Mucosa of stomach (tissue), 1 donor: Measurements from ENCODE around the gene PDE1C.

Source experiments
- H3K27me3 ChIP-seq: one replicate; pipeline ENCODE4 v1.7.0; 2013; ENCODE audit warnings: mild to moderate bottlenecking, low read length; ENCODE audit not compliant: control insufficient read depth, insufficient read depth
- H3K36me3 ChIP-seq: one replicate; pipeline ENCODE4 v1.7.0; 2013; ENCODE audit warnings: low read length; ENCODE audit not compliant: control insufficient read depth, insufficient read depth
- H3K4me1 ChIP-seq: one replicate; pipeline ENCODE4 v1.7.0; 2013; ENCODE audit warnings: mild to moderate bottlenecking, low read length; ENCODE audit not compliant: control insufficient read depth, insufficient read depth
- H3K4me3 ChIP-seq: one replicate; pipeline ENCODE4 v1.7.0; 2013; ENCODE audit warnings: low read length
- H3K9ac ChIP-seq: one replicate; pipeline ENCODE4 v1.7.0; 2013; ENCODE audit warnings: mild to moderate bottlenecking, low read length, moderate library complexity
- H3K9me3 ChIP-seq: one replicate; pipeline ENCODE4 v1.7.0; 2013; ENCODE audit warnings: mild to moderate bottlenecking, low read length, moderate library complexity; ENCODE audit not compliant: control insufficient read depth
- donor health status: Pancreatic carcinoma.

Gene PDE1C

GRCh38 chr7:31734456-31734855 is 335.8 kb downstream of the PDE1C start:
- Histone ChIP-seq H3K36me3 (no peaks in the 10 kb centered on the region), H3K27me3 (no peaks in the 10 kb centered on the region), H3K4me3 (no peak overlapping the region), H3K4me1 (no peaks in the 10 kb centered on the region), H3K9me3 (no peaks in the 10 kb centered on the region), H3K9ac (no peak overlapping the region)

GRCh38 chr7:31729195-31729804 is 340.9 kb downstream of the PDE1C start:
- Histone ChIP-seq H3K27me3 (no peaks in the 10 kb centered on the region), H3K4me3 (no peak overlapping the region), H3K9ac (no peak overlapping the region), H3K4me1 (no peaks in the 10 kb centered on the region), H3K9me3 (no peaks in the 10 kb centered on the region), H3K36me3 (no peaks in the 10 kb centered on the region)

- H3K9me3 ChIP-seq, result no peaks in the 10 kb centered on the region
- H3K36me3 ChIP-seq, result no peaks in the 10 kb centered on the region
- H3K27me3 ChIP-seq, result no peaks in the 10 kb centered on the region
- no peak overlapping the region for H3K4me3 ChIP-seq
- H3K4me1 ChIP-seq, result no peaks in the 10 kb centered on the region
- no peak overlapping the region for H3K9ac ChIP-seq
Observed at GRCh38 chr7:31724696-31725095, 345.5 kb downstream of the PDE1C start.

- no peaks in the 10 kb centered on the region for H3K27me3 ChIP-seq
- no peaks in the 10 kb centered on the region for H3K36me3 ChIP-seq
- no peaks in the 10 kb centered on the region for H3K4me1 ChIP-seq
- H3K9ac ChIP-seq, result no peak overlapping the region
- no peak overlapping the region for H3K4me3 ChIP-seq
- no peaks in the 10 kb centered on the region for H3K9me3 ChIP-seq
Observed at GRCh38 chr7:31720366-31720765, 349.8 kb downstream of the PDE1C start.

DNA sequence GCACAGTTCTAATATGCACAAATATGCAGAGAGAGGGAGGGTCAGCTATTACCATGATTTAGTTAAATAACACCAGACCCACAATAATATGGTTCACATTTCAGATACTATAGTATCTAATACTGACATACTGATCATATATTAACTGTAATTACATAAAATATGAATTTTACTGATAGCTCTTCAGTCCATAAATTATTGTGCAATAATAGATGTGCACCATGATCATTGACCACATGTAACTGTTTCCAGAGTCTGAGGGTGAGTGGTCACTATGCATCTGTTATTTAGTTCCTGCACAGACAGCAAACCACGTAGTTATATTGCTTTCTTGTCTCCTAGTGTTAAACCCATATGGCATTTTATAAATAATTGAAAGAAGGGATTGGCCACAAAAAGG is 353.9 kb downstream of the PDE1C start:
- H3K4me1 ChIP-seq, result no peaks in the 10 kb centered on the region
- no peak overlapping the region for H3K9ac ChIP-seq
- no peaks in the 10 kb centered on the region for H3K36me3 ChIP-seq
- H3K9me3 ChIP-seq, result no peaks in the 10 kb centered on the region
- no peaks in the 10 kb centered on the region for H3K27me3 ChIP-seq
- H3K4me3 ChIP-seq, result no peak overlapping the region

- Histone ChIP-seq H3K9ac (no peak overlapping the region), H3K27me3 (no peaks in the 10 kb centered on the region), H3K36me3 (no peaks in the 10 kb centered on the region), H3K4me1 (no peaks in the 10 kb centered on the region), H3K9me3 (no peaks in the 10 kb centered on the region), H3K4me3 (no peak overlapping the region)
Observed at GRCh38 chr7:31710171-31710570, 360.0 kb downstream of the PDE1C start.

DNA sequence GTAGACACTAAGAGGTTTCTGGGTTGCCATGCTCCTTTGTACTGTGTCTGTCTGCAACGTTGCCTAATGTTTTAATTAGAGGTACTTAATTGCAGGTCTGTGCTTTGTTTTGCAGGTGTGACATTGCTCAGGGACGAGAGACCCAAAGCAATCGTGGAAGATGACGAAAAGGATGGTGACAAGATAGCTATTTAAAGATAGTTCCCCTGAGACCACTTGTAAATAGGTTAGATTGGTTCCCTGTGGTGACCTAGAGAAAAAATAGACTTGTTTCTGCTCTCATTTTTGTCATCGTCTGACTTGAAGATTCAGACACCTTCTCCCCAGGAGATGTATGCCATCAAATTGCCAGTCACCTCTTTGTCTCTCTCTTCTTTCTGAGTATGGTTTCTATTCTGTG is 363.1 kb downstream of the PDE1C start:
- no peaks in the 10 kb centered on the region for H3K36me3 ChIP-seq
- no peaks in the 10 kb centered on the region for H3K9me3 ChIP-seq
- H3K4me1 ChIP-seq, result no peaks in the 10 kb centered on the region
- no peak overlapping the region for H3K4me3 ChIP-seq
- H3K27me3 ChIP-seq, result no peaks in the 10 kb centered on the region
- H3K9ac ChIP-seq, result no peak overlapping the region

DNA sequence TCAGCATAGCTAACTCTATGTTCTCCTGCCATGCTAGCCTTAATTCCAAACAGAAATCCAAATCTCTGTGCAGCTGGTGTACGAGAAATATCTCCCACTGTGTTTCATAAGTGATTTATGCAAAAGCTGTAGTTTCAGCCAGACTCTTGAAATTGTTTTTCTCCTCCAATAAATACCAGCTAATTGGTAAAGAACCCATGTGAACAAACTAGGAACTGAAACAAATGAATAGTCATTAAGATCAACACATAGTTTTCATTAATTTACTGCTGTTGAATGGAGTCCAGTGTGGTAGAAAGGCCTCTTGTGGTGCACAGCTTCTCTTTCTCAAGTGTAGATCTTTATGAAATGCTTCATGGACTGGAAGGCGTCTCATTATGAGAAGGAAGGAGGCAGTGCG is 364.8 kb downstream of the PDE1C start:
- H3K36me3 ChIP-seq, result no peaks in the 10 kb centered on the region
- no peaks in the 10 kb centered on the region for H3K27me3 ChIP-seq
- H3K4me3 ChIP-seq, result no peak overlapping the region
- no peaks in the 10 kb centered on the region for H3K4me1 ChIP-seq
- no peaks in the 10 kb centered on the region for H3K9me3 ChIP-seq
- H3K9ac ChIP-seq, result no peak overlapping the region

DNA sequence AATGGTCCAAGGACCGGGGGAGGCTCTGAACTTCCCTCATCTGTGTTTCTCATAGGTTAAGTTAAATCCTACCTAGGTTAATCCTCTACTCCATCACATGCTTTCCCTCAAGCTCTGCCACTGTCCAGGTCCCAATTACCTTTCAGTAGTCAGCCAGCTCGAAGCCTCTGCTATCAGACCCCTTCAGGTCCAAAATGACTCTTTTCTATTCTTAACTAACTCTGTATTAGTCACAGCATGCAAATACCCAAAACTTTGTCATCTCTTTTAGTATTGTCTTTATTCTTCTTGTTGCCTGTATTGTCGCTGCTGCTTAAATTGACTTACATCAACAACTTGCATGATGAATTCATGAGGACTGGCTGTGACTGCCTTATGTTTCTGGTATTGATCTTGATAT is 367.9 kb downstream of the PDE1C start:
- Histone ChIP-seq H3K36me3 (no peaks in the 10 kb centered on the region), H3K4me1 (no peaks in the 10 kb centered on the region), H3K9ac (no peak overlapping the region), H3K9me3 (no peaks in the 10 kb centered on the region), H3K27me3 (no peaks in the 10 kb centered on the region), H3K4me3 (no peak overlapping the region)
